HG03442 (cell line): ENCODE data around the gene COPS3.

ENCODE experiments used
- ATAC-seq: cut with Tn5 transposase; IDR thresholded peaks from one replicate; pipeline ENCODE4 v1.9.1; 2021; ENCODE audit warnings: mild to moderate bottlenecking, moderate library complexity; ENCODE audit not compliant: unreplicated experiment

The COPS3 gene

GRCh38 chr17:17280613-17281549, at the start of gene COPS3:
Gene COPS3 (minus strand): TSS chr17:17281246. CDS start chr17:17281186, 60 bp downstream.
- ATAC-seq: peak; percentile 83

DNA sequence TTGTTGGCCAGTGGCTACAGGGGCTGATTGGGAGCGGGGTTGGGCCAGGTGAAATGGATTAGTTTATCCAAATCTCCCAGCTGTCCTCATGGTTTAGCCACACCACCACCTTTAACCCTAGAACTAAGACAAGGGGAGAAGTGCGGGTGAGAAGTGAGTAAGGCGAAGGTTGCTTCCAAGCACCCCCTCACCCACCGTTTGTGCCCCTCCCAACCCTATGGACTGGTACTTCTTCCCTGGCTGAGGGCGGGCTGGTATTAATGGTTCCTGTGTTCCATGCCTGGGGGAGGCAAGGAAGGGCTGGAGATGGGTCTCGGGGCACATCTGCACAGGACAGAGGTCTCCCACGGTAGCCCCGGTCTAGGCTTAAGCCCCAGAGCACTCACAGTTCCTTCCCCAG, 47.2 kb upstream of the COPS3 start:
- no peak for ATAC-seq

DNA sequence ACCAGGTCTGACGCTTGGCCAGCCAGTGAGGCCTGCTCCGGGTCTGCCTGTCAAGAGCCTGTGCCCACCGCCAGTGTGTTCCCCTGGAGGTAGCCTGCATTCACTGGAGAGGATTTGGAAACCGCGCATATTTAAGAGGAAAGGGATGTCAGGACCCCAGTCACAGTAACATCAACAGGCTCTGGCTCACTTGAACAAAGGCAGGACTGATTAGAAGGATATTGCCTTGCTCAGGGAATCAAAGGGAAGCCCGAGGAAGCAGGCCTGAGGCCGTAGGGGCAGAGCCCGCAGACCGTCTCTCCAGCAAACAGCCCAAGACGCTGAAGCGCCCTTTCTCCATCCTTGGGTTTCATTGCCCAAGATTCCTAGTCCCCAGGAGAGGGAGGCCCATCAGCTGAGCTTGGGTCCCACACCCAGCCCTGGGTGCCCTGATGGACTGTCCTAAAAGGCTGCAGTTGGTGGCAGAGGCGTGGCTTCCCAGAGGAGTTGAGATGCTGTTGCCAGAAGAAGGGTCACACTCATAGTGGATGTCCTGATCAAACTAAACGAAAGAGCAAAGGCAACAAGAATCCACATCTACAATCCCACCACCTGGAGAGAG, 45.3 kb upstream of the COPS3 start:
- ATAC-seq: no peak

DNA sequence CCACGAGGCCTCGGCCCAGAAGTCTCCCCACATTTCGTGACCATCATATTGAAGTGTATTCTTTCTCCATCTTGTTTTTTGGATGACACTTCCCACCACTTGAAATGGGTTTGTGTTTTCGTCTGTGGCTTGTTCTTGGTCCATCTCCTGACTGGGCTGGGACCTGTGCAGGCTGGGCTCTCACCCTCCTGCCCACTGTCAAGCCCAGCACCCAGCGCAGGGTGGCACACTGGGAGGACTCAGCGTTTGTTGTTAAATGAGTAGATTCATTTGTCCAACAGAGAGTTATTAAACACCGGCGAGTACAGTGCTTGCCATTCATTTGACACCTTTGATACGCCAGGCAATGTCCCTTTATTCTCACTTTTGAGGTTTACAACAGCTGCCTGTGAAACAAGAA, 44.8 kb upstream of the COPS3 start:
- no peak for ATAC-seq

DNA sequence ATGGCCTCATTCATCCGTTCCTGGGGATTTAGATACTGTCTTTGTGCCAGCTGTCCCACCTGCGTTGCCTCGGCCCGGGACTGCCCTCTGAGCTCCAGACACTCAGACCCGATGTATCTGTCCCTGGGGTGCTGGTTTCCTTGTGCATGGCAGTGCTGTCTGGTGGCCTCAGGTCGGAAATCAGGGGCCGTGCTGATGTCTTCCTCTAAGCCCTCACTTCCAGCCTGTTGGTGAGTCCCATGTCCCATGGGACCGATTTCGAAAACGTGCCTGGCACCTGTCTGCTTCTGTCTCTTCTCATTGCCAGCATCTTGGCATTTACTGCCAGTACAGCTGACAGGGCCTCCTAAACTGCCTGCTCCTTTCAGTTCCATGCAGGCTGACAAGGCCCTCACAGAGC, 44.2 kb upstream of the COPS3 start:
- no peak for ATAC-seq

DNA sequence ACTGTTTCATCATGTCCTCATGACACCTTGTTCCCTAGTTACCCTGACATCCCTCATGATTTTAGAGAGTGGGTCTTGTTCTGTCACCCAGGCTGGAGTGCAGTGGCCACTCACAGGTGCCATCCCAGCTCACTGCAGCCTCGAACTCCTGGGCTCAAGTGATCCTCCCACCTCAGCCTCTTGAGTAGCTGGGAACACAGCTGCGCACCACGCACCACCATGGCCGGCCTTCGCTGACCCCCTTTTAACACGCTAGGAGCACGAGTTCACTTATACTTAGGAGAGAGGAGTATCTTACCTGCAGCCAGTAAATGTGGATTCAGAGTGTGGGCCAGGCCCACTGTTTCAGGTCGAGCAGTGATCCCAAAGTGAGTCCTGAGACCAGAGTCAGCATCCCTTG, 43.6 kb upstream of the COPS3 start:
- ATAC-seq: no peak

DNA sequence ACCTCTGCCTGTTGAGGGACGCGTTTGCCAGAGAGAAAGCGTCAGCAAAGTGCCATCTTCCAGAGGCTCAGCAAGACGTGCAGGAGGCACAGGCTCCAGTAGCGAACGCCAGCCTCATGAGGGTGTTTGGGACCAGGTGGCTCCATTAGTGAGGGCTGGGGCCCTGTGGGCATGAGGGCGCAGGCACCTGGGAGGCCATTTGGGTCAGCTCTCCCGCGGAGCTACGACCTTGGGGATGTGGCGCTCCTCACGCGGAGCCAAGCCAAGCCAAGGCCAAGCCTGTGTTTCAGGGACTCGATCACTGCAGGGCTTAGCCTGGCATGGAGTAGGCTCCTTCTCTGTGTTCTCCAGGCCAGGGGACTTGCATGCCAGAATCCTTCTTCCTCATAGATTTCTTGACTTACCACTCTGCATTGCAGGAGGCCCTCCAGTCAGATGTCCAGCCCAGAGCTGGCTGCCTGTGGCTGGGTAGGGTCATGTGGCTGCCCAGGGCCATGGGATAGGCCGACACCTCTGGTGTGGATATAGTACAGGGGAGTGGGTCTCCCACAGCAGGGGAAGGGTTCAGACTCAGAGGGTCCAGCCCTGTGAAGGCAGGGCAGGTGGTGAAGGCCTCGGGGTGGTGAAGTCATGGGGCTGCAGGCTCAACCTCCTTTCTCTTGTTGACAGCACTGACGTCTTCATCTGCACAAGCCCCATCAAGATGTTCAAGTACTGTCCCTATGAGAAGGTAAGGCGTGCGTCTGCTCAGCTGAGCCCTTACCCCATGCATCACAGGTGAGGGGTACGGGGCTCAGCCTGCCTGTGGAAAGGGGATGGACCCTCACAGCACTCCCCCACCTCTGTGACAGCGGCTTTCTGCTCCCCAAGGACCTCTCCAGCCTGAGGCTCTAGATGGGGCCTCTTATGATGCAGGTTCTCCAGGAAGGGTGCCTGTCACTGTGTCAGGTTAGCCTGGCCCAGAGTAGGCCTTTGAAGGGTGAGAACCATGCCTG, 41.8 kb upstream of the COPS3 start:
- no peak for ATAC-seq

DNA sequence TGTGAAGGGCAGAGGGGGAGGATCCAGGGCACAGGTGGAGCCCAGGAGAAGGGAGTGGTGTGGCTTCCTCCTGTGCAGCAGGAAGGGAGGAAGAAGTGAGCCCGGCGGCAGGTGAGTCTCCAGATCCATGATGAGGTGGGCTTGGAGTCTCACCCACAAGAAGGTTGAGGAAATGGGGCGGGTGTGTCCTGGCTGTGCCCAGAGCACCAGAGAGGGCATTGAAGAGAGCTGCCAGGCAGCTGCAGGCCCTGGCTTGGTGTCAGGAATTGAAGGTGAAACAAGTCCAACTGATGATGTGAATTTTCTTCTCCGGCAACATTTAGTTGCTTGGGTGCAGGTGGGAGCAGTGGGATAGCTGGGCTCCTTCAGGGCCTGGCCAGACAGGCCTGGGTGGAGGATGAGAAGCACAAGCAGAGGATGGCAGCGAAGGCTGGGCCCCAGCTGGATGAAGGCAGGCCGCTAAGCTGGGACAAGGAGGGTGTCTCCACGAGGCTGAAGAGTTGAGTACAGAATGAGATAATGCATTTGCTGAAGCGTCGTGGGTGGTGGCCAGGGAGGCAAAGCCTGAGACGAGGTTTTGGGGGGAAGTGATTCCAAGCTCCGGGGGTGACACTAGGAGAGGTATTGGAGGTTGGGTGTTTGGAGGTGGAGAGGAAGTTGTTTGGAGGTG, 40.4 kb upstream of the COPS3 start:
- no peak for ATAC-seq

GRCh38 chr17:17320911-17321220, 39.8 kb upstream of the COPS3 start:
- no peak for ATAC-seq

- no peak for ATAC-seq
Observed at GRCh38 chr17:17320188-17320910, 39.3 kb upstream of the COPS3 start.

- no peak for ATAC-seq
Observed at GRCh38 chr17:17315142-17315821, 34.2 kb upstream of the COPS3 start.

DNA sequence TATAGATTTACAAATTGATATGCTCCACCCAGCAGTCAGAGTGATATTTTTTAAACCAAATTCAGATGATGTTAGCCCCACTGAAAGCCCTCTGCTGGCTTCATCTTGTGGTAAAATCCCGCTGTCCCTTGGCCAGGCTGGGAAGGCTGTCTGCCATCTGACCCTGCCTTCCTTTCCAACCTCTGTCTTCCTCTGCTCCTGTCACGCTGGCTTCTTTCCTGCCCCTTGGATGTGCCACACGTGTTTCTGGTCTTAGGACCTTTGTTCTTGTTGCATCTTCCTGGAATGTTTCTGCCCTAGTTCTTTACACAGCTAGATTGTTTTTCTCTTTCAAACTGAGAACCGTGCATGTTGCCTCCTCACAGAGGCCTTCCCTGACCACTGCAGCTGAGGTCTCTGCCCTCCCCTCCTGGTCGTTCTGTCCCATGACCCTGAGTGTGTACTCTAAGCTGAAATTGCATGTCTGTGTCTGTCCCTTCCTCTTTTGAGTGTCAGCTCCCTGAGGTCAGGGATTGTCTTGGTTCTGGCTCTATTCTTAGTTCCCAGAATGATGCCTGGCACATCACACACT, 33.5 kb upstream of the COPS3 start:
- no peak for ATAC-seq

DNA sequence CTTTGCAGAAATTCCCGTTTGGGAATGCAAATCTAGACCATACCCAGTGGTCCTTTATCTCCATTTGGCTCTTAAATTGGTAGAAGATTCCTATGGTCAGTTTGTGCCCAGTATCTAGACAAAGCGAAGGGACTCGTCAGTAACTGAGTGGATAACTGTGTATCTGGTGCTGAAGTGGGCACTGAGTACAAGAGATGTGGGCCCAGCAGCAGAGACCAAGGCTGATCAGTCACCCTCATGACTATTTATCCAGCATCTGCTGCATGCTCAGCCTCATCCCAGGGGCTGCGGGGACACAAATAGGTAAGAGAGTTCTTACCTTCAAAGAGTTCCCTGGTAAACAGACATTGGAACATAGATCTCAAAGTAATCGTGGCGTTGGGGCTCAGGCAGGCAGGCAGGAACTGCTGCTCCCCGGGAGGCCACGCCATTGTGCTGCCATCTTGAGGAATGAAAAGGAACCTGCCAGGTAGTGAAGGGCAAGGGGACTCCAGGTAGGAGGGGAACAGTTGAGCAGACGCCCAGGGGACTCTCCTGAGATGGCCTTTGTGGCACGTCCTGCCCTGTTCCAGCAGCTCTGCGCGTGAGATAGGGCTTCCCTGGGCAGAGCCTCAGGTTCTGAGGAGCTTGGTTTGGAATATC, 32.4 kb upstream of the COPS3 start:
- no peak for ATAC-seq

DNA sequence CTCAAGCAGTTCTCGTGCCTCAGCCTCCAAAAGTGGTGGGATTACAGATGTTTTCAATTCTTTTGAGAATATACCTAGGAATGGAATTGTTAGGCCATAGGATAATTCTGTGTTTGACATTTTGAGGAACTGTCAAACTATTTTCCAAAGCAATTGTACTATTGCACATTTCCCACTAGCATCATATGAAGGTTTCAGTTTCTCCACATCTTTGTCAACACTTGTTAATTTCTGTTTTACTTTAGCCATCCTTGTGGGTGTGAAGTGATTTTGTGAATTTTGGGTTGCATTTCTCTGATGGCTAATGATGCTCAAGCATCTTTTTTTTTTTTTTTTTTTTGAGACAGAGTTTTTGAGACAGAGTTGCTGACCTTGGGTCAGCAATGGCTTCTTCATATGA, 28.3 kb upstream of the COPS3 start:
- ATAC-seq: no peak

DNA sequence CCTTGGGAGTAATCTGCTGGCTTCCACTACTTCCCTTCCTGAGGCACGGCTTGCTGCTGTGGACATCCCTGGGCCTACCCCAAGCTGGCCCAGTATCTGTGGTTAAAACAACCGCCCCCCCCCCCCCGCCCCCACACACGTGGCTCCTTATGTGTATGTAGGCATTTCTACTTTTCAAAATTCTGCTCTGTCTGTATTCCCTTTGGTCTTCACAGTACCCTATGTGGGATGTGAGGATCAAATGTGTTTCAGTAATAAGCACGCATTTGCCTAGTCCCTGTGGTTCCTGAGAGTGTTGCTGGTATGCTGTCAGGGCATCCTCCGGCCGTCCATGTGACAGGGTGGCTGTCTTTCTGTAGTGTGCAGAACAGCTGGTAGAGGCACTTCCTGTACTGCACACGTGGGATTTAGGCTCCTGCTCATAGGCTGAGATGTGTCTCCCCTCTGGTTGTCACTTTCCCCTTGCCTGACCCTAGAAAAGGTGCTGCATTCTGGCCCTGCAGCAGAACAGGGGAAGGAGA, 24.3 kb upstream of the COPS3 start:
- ATAC-seq: peak; percentile 51

DNA sequence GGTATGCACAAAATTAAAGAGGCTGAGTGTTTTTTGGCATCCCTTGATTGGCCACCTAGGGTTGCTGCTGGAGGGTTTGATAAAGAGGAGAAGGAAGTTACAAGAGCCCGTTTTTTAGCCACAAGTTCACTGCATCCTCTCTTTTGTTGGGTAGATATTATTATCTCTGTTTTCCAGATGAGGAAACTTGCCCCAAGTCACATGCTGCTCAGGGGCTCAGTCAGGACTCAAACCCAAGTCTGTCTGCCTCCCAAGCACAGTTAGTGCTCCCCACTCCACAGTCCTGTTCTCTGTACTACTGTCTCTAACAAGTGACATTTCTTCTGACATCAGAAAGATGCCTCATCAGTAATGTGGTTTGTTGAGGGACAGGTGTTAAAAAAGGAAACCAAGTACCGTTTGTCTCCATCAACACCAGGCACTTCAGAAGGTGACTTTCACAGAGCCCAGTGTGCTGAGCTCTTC, 23.5 kb upstream of the COPS3 start:
- ATAC-seq: no peak

- ATAC-seq: no peak
Observed at GRCh38 chr17:17303847-17304490, 22.9 kb upstream of the COPS3 start.
